Measurements from ENCODE around the gene ABTB2.
"Not testable (repeated sequence)": the region's sequence is repeated elsewhere in the genome, so short reads cannot be mapped to it uniquely, and the experiment has no call there.

Gene ABTB2

DNA sequence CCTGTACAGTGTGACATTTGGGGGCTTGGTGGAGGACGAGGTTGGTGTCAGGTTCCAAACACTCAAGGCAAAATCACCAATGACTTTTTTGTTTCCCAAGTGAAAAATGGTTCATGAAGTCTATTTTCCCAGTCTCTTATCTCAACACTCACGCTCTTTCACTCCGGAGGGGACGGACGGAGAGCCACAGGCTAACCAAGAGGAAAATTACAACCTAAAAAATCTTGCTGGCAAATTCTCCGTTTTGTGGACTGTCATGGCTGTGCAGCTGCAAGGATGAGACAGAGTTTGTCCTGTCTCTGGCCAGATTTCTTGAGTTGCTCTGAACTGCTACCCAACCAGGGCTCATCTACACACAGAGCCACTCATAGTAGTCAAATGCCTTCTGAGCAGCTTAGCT, 101.2 kb downstream of the ABTB2 start:
- no peak for DNase-seq

DNA sequence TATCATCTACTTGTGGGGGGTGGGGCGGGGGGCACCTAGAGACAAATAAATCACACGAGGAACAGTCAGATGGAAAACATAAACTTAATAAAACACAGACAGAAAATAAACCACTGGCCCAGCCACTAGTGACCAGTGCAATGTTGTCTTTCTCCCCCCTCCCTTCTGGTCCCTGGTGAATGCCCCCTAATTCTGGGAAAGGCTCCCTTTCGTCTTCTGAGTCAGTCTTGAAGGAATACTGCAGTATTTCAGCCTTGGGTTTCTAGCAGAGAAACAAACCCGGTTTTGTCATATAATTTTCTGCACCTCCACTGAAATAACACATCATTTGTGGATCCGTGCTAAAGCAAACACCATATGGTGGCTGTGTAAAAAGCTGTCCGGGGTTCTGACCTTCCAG, 101.7 kb downstream of the ABTB2 start:
- DNase-seq = no peak

DNA sequence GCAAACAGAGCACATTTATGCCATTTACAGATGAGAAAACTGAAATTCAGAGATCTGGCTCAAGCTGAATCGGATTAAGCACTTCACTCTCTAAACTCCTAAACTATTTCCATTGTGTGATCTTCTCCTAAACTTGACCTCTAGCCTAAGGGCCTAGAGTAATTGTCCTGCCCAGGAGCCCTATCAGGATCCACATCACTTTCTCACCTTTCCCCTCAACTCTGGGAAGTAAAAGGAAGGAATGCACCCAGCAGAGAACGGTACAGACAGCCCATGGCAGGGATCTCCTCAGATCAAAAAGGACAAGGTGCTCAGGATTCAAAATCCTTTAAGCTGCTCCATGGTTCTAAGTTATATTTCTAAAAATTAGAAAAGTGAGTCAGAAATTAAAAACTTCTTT, 102.7 kb downstream of the ABTB2 start:
- DNase-seq = no peak

DNA sequence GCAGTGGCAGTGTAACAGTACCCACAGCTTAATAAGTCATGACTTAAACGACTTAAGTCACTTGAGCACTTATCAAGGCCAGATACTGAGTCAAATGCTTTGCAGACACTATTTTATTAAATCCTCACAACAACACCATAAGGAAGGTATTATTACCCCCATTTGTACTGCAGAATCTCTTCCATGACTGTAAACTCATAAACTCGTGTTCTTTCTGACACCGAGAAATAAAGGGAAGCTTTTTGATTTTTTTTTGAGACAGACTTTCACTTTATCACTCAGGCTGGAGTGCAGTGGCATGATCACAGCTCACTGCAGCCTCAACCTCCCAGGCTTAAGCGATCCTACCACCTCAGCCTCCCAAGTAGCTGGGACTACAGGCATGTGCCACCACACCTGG, 103.8 kb downstream of the ABTB2 start:
- no peak for DNase-seq

DNA sequence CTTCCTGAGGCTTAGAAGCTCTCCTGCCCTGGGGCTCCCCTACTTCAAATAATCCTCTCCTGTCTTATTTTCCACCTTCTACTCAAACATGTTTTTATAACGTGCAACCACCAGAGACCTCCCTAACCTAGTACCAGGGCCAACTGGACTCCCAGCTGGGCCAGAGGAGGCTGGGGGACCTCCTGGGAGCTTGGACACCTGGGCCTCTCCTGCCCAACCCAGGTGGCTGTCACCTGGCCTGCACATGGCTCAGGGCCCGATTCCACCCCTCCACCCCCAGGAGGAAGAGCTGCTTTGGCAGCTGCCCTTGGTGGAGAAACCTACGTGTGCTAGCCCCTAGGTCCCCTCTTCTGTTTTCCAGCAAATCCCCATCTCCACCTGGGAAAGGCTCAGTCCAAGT, 105.2 kb downstream of the ABTB2 start:
- no peak for DNase-seq

DNA sequence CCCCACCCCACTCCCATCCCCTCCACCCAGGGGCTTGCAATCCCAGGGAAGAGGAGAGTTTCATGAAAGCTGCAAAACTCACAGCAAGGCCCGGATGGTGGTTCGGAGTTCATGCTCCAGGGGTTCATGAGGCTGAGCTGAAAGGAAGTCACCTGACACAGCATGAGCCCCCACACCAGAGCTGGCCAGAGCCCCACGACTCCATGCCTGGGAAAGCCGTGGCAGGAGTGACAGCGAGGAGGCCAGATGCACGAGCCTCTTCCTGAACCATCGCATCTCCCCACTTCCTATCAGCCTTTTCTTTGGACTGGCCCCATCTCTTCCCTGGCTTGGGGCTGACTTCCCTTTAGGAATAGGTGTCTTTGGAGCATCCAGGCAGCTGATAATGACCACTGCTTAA, 105.8 kb downstream of the ABTB2 start:
- DNase-seq = no peak

DNA sequence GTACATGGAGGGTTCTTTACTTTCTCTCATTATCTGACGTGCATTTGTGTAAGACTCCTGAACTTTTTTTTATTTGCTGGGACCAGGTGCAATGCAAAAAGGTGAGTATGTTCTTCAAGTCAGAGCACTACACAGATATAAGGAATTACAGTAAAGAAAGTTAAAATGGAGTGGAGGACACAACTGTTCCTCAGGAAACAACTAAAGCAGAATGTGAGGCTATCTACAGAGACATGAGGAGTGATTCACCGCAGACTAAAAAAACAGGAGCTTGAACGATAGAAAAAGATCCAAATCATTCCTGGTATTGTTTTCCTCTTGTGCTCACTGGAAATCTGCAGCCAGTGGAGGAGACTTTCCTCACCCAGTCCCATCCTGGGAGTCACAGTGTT, 106.2 kb downstream of the ABTB2 start:
- no peak for DNase-seq

DNA sequence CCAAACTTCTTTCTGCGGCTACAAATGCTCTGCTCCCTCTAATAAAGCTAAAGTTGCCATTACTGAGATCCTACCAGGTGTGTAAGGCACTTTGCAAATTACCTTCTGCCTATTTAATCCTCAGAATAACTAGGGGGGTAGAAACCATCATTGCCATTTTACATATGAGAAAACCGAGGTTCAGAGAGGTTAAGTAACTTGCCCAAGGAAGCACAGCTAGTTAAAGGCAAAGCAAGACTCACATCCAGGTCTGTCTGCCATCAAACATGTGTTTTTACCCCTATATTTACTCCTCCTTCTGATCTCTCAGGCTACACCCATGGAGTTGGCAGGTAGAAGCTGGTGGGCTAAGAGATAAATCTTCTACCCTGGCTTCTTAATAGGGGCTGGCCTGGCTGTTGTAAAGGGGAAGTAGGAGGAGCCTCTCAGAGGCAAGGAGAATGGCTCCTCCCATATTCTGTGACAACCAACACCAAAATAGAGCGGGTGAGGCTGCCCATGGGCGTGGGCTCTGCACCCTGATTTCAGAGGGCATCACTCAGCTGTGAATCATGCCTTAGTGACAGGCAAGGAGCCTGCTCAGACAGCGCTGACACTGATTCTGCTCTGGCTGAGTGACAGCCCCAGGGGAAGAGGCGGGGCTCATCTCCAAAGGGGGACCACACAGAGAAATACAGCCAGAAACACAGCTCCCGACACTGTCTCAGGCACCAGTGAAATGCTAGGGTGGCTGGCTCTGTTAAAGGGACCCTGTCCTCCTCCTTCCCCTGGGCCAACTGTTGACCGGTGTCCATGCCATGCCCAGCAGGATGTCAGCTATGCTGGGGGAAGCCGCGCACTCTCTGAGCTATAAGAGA, 106.8 kb downstream of the ABTB2 start:
- DNase-seq = peak; percentile 51

DNA sequence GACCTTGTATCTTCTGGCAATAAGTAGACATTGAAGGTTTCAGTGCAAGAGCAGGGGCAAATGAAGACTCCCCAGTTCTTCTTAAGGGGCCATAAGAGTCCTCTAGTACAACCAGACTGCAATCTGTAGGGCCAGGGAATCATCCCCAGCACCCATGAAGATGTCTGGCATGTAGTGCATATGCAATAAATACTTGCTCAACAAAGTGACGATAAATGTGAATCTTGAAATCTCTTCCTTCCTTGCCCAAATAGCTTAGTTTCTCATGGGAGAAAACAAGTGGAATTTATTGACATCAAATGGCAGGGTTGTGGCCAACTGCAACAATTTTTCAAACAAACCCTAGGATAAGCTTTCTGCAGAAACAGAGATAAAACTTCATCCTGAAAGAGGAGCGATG, 107.6 kb downstream of the ABTB2 start:
- no peak for DNase-seq

DNA sequence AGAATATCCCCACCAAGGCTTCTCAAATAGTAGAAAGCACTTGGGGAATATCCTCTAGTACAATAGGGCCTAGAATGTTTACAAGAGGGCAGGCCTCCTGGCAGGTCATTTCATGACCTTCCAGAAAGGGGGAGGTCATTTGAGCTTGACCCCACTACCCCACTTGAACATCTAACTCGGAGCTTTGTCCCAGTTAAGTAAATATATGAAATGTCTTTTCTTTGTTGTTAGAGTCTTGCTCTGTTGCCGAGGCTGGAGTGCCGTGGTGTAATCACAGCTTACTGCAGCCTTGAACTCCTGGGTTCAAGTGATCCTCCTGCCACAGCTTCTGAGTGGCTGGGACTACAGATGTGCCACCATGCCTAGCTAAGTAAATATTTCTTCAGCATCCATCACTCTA, 108.4 kb downstream of the ABTB2 start:
- DNase-seq = no peak

DNA sequence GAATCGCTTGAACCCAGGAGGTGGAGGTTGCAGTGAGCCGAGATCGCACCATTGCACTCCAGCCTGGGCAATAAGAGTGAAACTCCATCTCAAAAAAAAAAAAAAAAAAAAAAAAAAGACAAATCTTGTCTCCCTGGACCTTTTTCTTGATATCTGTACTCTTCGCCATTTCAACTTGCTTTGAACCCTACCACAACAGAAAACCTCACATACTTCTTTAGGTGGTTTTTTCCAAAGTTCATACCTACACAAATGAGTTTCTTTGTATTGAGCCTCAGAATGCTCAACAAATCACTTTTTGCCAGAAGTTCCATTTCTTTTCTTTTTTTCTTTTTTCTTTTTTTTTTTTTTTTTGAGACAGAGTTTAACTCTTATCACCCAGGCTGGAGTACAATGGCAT, 111.3 kb downstream of the ABTB2 start:
- not testable (repeated sequence) for DNase-seq

DNA sequence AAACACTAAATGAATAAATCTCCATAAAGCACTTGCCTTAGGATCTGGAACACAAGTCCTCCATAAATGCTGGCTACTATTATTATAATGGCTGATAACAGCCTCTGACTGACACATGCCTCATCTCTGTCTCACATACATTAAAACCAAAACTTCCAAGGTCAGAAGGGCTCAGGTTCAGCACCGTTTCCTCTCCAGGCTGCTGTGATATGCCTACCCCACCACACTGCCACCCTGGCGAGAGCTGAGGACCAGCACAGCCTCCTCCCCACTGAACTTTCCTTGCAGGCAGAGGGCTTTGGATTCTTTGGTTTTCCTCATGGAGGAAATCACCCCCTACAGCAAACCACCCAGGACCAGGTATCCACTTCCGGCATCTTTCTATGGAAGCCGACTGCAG, 112.8 kb downstream of the ABTB2 start:
- DNase-seq = no peak

DNA sequence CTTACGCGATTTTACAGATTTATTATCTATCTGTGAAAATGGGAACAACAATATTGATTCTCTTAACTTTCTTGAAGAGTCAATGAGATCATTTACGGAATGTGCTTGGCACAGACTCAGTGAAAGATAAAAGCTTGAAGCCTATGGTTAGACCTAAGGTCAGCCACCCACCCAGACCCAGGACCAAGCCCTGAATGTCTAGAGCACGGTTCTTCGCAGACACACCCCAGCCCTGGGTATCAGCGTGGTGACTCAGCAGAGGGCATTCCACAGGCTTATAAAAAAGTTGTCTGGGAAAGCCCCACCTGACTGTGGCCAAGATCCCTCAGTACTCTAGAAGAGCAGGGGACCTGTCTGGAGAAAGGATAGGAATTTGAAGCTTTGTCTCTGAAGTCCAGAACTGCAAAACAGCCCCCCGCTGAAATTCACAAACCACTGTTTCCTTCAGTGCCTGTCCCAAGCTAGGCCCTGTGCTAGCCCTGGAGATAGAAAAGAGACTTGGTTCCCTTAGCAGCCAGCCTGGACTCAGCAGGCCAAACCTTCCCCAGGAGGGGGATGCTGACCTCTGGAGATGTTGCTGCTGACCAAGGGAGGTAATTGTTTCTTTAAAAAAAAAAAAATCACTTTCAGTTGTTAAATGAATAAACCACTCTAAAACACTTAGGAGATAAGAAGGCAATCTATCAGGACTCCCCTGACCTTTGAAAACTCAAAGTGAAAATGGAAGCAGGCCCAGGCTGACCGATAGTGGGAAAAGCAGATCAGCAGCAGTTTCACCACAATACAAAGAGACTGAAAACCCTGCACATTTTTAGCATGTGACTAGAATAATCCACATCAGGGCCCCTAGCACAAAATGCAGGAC, 114.0 kb downstream of the ABTB2 start:
- DNase-seq = no peak

DNA sequence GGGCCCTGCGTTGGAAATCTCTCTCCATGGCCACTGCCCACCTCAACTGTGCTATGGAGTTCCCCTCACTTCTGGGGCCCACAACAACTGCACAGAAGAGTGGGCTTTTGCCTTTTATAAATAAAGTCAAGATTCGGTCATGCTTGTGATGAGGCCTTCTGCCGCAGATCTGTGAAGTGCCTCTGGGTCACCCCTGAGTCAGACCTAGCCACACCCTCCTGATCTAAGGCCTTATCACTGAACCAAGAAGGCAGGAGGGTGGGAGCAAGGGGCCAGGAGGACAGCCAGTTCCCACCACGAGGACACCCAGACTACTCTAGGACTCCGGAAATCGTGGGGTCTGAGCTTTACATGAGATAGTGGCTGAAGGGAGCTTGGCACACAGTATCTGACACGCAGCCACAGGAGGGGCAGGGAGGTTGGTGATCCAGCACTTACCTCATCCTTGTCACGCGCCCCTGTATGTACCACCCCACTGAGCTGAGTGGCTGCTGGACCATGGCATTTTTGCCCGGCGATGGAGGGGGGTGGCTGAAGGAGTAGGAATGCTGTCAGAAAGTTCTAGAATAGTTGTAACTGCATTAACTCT, 115.7 kb downstream of the ABTB2 start:
- no peak for DNase-seq

DNA sequence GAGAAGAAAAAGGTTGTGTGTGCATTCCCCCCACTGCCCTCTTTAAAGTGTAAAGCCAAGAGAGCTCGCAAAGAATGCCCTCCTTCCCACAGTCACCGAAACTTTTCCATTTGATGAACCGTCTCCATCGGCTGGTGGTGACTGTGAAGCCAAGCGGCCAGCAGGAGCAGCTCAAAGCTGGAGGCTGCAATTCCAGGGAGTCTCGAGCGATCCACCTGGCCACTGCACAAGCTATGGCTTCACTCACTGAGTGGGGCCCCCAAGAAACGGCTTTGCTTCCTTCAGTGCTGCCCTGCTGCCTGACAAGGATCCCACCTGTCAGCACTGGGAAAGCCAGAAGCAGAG, 117.7 kb downstream of the ABTB2 start:
- no peak for DNase-seq

DNA sequence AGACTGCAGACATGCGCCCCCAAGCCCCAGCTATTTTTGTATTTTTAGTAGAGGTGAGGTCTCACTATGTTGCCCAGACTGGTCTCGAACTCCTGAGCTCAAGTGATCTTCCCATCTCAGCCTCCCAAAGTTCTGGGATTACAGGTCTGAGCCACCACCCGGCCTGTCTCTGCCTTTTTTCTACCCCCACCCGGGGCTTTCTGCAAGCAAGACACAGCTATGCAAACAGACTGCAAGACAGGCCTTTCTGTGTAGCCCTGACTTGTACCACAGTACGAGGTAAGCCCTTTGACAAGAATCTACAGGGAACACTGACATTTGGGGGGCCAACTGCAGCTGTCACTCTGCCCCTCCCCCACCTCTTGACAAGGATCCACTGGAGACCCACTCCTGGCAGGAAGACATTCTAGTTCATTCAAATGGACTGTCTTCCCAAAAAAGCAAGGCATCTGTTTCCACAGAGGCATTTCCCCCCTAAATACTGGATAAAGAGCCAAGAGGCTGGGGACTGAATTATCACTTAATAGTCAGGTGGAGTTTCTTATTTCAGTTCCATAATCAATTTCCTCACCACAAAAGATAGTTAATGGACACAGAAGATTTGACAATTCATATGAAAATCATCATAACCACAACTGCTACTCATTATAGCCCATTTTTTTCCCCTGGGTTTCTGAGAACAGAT, 118.2 kb downstream of the ABTB2 start:
- no peak for DNase-seq

DNA sequence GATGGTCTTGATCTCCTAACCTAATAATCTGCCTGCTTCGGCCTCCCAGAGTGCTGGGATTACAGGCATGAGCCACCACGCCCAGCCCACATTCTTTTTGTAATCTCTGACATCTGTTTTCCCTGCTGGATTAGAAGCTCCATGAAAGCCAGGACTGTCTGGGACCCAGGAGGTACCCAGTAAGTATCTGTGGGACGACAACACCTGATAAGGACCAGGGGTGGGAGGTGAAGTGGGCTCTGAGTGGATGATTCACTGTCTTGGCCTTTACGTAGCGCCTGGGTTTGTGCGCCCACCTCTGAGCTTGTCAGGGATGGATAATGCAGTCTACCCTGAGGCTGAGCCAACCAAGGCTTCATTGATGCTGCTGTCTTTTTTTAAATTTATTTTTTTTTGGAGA, 118.8 kb downstream of the ABTB2 start:
- no peak for DNase-seq

DNA sequence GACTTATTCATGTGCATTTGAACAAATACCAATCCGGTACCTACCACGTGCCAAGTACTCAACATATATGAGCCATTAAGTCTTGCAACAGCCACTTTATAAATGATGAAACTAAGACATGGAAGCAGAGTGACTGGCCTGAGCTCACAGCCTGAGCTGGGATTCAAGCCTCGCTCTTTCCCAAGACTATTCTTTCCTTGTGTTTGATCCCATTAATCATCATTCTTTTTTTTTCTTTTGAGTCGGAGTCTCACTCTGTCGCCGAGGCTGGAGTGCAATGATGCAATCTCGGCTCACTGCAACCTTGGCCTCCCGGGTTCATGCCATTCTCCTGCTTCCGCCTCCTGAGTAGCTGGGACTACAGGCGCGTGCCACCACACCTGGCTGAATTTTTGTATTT, 119.3 kb downstream of the ABTB2 start:
- no peak for DNase-seq

DNA sequence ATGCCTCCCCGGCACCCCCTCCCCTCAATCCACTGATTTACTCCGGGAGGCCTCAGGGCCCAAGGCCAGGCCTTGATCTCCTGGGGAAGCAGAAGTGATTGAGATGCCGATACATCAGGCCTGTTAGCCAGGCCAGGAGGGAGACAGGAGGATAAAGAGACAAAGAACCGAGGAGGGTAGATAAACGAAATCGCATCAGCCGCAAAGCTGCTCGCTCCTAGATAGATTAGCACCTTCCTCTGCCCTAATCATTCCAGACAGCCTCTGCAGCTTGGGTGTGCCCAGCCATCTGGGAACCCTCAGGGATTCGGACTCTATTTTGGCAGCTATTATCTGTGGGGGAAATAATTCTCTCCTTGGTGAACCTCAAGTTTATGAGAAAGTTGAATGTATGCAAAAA, 121.2 kb downstream of the ABTB2 start:
- DNase-seq = no peak

DNA sequence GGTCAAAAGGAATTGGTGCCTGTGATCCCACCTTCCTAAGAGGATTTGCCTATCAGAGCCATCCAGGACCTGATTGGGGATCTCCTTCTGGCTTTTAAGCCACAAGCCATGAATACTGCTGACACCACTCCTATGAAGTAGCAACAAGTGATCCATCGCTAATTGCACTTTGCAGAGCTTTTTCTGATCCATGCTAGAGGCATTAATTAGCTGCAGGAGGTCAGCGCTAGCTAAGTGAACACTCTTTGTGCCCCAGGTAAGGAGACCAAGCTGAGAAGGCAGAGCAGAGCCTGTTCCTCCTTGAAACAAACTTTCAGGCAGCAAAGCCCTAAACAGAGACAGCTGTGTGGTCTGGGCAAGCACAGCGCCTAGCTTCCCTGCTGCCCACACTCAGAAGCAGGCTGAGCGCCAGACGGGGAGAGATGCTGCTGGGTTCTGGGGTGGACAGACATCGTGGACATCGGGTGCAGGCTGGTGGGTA, 122.2 kb downstream of the ABTB2 start:
- no peak for DNase-seq

DNA sequence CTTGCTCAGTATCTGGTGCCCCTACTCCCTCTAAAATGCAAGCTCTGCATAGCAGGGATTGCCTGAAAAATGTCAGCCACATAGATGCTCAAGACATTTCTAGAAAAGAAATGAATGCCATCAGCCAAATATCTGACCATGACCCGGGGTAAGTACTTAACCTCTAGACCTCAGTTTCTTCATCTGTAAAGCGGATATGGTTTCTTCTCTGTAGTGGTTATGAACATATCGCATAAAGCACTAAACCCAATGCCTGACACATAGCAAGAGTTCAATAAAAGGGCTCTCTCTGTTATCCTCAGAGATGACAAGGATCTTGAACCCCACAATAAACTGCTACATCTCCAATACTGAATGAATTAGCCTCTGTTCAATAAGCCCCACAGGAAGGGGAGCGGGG, 122.6 kb downstream of the ABTB2 start:
- DNase-seq = no peak

DNA sequence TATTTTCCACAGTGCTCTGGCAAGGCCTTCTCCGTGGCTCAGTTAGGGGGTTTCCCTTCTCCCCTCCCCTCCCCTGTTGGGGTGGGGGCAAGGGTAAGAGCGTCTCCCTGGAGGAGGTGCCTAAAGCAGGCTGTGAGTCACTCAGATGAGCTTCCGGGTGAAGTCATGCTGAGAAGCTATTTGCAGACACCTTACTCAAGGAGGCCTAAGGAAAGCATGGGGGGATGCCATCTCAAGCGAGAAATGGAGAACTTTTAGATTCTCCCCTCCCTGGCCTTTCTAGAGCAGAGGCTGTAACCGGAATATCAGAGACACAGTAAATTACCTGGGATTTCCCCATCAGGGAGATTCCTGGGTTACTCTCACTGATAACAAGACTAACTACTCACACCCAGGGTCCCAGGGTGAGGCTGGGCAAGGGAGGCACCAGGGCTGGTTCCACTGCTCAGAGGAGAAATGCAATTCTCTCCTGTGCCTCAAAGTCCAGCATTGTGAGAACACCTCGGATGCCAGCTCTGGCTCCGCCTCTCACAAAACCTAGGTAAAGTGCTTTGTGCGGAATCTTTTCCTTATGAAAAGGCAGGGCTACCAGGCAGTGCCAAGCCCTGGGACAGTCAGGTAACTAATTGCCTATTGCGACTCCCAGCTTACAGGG, 123.6 kb downstream of the ABTB2 start:
- peak; percentile 76 for DNase-seq

DNA sequence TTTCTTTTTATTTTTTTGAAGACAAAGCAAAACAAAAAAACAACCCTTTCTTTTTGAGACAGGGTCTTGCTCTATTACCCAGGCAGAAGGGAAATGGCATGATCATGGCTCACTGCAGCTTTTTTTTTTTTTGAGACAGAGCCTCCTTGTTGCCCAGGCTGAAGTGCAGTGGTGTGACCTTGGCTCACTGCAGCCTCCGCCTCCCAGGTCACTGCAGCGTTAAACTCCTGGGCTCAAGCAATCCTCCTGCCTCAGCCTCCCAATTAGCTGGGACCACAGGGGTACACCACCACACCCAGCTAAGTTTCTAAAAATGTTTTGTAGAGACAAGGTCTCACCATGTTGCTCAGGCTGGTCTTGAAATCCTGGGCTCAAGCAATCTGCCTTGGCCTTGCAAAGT, 124.6 kb downstream of the ABTB2 start:
- no peak for DNase-seq
